ENCODE results near the gene SCRN2.

Gene SCRN2

DNA sequence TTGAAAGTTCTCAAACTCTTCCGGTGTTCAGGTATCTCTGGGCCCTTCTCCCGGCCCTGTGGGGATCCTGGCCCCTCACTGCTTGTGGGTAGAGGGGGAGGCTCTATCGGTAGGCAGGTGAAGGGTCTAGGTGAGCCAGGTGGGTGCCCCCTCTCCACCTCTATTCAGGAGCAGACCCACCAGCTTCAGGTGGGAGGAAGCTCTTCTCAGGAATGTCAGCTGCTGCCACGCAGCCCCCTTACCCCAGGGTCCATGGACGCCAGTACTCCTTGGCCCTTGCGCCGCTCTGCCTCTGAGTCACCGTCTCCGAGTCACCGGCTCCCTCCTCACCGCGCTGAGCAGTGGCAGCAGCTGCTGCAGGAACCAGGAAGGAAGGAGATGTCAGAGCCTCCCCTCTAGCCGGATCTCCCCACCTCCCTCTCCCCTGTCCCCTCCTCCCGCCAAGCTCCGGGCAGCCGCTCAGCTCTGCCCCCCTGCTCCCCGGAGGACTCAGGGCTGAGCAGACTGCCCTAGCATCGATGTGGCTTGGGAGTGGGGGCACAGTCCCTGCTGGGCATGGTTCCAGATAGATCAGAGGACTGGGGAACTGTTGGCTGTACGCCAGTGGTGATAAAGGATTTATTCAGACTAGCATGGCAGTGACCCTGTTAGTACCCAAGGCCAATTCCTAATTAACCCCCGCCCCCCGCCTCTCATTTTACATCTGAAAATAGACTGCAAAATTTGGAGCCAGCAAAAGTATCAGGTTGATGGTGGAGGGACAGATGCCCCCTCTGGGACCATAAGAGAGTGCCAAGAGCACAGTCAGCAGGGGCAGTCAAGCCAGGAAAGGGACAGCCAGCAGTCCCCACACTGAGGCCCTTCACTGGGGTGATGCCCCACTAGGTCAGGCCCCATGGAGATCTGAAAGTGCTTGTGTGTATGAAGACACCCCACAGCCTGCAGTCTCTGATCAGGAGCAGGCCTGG lies 19.4 kb downstream of the SCRN2 start, which contains the start of gene OSBPL7:
Gene OSBPL7, minus strand, starts transcription at position 371 of the 968 bp plus-strand sequence. CDS start 1,516 bp downstream, outside the sequence.
- no peaks in the 10 kb centered on the region for H3K27me3 ChIP-seq (ENCODE audit: control insufficient read depth in 1 of 2, insufficient read depth in 2 of 2, low read length in 2 of 2)
- H3K36me3 ChIP-seq (ENCODE audit: control insufficient read depth in 1 of 2, insufficient read depth in 2 of 2, low read length in 2 of 2) = peaks cover 43 to 61% of the 10 kb centered on the region in 2 donors
- no peaks in the 10 kb centered on the region for H3K9me3 ChIP-seq (ENCODE audit: control insufficient read depth in 1 of 2, low read length in 2 of 2)
- H3K4me3 ChIP-seq (ENCODE audit: low read depth in 1 of 2, low read length in 2 of 2) = peak within 1 kb of the TSS; percentile 89 to 98
- H3K27ac ChIP-seq (ENCODE audit: low read depth, low read length) = peak within 1 kb of the TSS; percentile 60
- peaks cover 22 to 35% of the 10 kb centered on the region in 2 donors for H3K4me1 ChIP-seq (ENCODE audit: control insufficient read depth in 1 of 2, insufficient read depth in 2 of 2, low read length in 2 of 2)
- H3K9ac ChIP-seq (ENCODE audit: low read depth in 1 of 2, low read length in 2 of 2) = peak within 1 kb of the TSS; percentile 86 to 97

- no peaks in the 10 kb centered on the region for H3K9me3 ChIP-seq (ENCODE audit: control insufficient read depth in 1 of 2, low read length in 2 of 2)
- H3K4me1 ChIP-seq (ENCODE audit: control insufficient read depth in 1 of 2, insufficient read depth in 2 of 2, low read length in 2 of 2) = peaks cover 22 to 35% of the 10 kb centered on the region in 2 donors
- peak overlapping the region; percentile 89 to 98 for H3K4me3 ChIP-seq (ENCODE audit: low read depth in 1 of 2, low read length in 2 of 2)
- H3K27ac ChIP-seq (ENCODE audit: low read depth, low read length) = peak overlapping the region; percentile 60
- H3K36me3 ChIP-seq (ENCODE audit: control insufficient read depth in 1 of 2, insufficient read depth in 2 of 2, low read length in 2 of 2) = peaks cover 42 to 61% of the 10 kb centered on the region in 2 donors
- no peaks in the 10 kb centered on the region for H3K27me3 ChIP-seq (ENCODE audit: control insufficient read depth in 1 of 2, insufficient read depth in 2 of 2, low read length in 2 of 2)
- H3K9ac ChIP-seq (ENCODE audit: low read depth in 1 of 2, low read length in 2 of 2) = peak overlapping the region; percentile 86 to 97
Measured at GRCh38 chr17:47821031-47821423, 20.0 kb downstream of the SCRN2 start.

GRCh38 chr17:47820033-47820789 lies 20.9 kb downstream of the SCRN2 start:
- Histone ChIP-seq H3K9ac (ENCODE audit: low read depth in 1 of 2, low read length in 2 of 2) (peak overlapping the region; percentile 86 to 97), H3K9me3 (ENCODE audit: control insufficient read depth in 1 of 2, low read length in 2 of 2) (no peaks in the 10 kb centered on the region), H3K27ac (ENCODE audit: low read depth, low read length) (peak overlapping the region; percentile 60), H3K4me3 (ENCODE audit: low read depth in 1 of 2, low read length in 2 of 2) (peak overlapping the region; percentile 89 to 98), H3K27me3 (ENCODE audit: control insufficient read depth in 1 of 2, insufficient read depth in 2 of 2, low read length in 2 of 2) (no peaks in the 10 kb centered on the region), H3K4me1 (ENCODE audit: control insufficient read depth in 1 of 2, insufficient read depth in 2 of 2, low read length in 2 of 2) (peaks cover 22 to 35% of the 10 kb centered on the region in 2 donors), H3K36me3 (ENCODE audit: control insufficient read depth in 1 of 2, insufficient read depth in 2 of 2, low read length in 2 of 2) (peaks cover 50 to 64% of the 10 kb centered on the region in 2 donors)

DNA sequence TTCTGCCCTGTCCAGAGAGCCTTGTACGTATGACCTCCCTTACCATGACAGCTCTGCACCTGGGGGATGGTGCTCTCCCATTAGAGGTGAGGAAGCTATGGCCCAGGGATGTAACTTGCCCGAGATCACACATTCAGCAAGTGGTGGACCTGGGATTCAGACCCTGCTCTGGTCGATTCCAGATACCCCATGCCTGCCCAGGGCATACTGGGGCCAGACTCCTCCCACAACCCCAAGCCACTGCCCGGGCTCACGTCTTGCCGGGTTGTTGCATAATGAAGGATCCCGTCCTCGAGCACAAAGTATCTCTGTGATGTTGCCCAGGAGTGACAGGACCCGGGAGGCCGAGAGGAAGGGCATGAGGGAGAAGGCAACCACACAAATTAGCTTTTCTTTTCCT lies 21.6 kb downstream of the SCRN2 start:
- Histone ChIP-seq H3K27ac (ENCODE audit: low read depth, low read length) (no peak overlapping the region), H3K4me1 (ENCODE audit: control insufficient read depth in 1 of 2, insufficient read depth in 2 of 2, low read length in 2 of 2) (peaks cover 22 to 39% of the 10 kb centered on the region in 2 donors), H3K36me3 (ENCODE audit: control insufficient read depth in 1 of 2, insufficient read depth in 2 of 2, low read length in 2 of 2) (peaks cover 56 to 69% of the 10 kb centered on the region in 2 donors), H3K9me3 (ENCODE audit: control insufficient read depth in 1 of 2, low read length in 2 of 2) (no peaks in the 10 kb centered on the region), H3K4me3 (ENCODE audit: low read depth in 1 of 2, low read length in 2 of 2) (peak overlapping the region; percentile 36), H3K9ac (ENCODE audit: low read depth in 1 of 2, low read length in 2 of 2) (peak overlapping the region in 1 of 2 donors; percentile 36), H3K27me3 (ENCODE audit: control insufficient read depth in 1 of 2, insufficient read depth in 2 of 2, low read length in 2 of 2) (no peaks in the 10 kb centered on the region)

- peaks cover 22 to 43% of the 10 kb centered on the region in 2 donors for H3K4me1 ChIP-seq (ENCODE audit: control insufficient read depth in 1 of 2, insufficient read depth in 2 of 2, low read length in 2 of 2)
- H3K36me3 ChIP-seq (ENCODE audit: control insufficient read depth in 1 of 2, insufficient read depth in 2 of 2, low read length in 2 of 2) = peaks cover 54 to 66% of the 10 kb centered on the region in 2 donors
- no peak overlapping the region for H3K27ac ChIP-seq (ENCODE audit: low read depth, low read length)
Measured at GRCh38 chr17:47818002-47818695, 22.9 kb downstream of the SCRN2 start.

DNA sequence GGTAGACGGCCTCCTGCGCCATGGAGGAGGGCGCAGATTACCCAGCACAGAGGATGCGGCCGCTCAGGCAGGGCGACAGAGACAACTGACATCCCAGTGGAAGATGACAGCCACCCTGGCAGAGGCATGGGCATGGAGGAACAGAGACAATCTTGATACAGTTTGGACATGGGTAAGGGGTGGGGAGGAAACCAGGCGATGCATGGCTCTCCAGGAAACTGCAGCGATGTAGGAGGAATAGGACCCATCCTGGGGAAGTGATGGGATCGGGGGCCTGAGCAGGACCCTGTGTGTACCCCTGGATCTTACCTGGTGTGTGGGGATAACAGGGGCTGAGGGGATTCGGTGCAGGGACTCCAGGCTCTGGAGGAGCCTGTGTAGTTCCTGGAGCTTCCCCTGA lies 24.1 kb downstream of the SCRN2 start:
- no peak overlapping the region for H3K27ac ChIP-seq (ENCODE audit: low read depth, low read length)
- no peaks in the 10 kb centered on the region for H3K27me3 ChIP-seq (ENCODE audit: control insufficient read depth in 1 of 2, insufficient read depth in 2 of 2, low read length in 2 of 2)
- H3K9me3 ChIP-seq (ENCODE audit: control insufficient read depth in 1 of 2, low read length in 2 of 2) = no peaks in the 10 kb centered on the region
- no peak overlapping the region for H3K4me3 ChIP-seq (ENCODE audit: low read depth in 1 of 2, low read length in 2 of 2)
- H3K9ac ChIP-seq (ENCODE audit: low read depth in 1 of 2, low read length in 2 of 2) = no peak overlapping the region
- H3K36me3 ChIP-seq (ENCODE audit: control insufficient read depth in 1 of 2, insufficient read depth in 2 of 2, low read length in 2 of 2) = peaks cover 61 to 74% of the 10 kb centered on the region in 2 donors
- H3K4me1 ChIP-seq (ENCODE audit: control insufficient read depth in 1 of 2, insufficient read depth in 2 of 2, low read length in 2 of 2) = peaks cover 19 to 46% of the 10 kb centered on the region in 2 donors

More at GRCh38 chr17:47818002-47818695, 22.9 kb downstream of the SCRN2 start:
- H3K9me3 ChIP-seq (ENCODE audit: control insufficient read depth in 1 of 2, low read length in 2 of 2) = no peaks in the 10 kb centered on the region
- H3K27me3 ChIP-seq (ENCODE audit: control insufficient read depth in 1 of 2, insufficient read depth in 2 of 2, low read length in 2 of 2) = no peaks in the 10 kb centered on the region
- H3K4me3 ChIP-seq (ENCODE audit: low read depth in 1 of 2, low read length in 2 of 2) = no peak overlapping the region
- no peak overlapping the region for H3K9ac ChIP-seq (ENCODE audit: low read depth in 1 of 2, low read length in 2 of 2)

DNA sequence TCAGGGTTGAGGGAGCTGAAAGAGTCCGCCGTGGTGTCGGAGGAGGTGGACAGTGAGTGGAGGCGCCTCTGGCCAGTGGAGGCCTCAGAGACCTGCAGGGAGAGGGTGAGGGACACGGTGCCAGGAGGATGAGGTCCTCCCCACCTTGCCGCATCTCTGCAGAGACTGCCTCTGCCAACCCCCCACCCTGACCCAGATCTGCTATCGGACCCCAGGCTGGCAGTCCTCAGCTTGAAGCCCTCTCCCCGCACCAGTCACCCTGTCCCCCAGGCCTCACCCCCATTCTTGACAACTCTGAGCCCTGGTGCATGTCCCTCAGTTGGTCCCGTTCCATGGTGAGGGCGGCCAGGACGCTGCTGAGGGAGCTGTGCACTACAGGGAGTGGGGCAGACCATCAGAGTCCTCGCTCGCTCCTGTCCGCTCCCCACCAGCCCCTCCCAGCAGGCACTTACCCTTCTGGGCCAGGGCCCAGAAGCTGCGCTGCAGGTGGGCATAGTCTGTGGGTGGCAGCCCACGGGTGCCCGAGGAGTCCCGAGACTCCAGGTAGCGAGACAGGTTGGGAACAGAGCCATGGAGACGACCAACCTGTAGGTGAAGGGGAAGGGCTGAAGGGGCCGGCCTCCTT lies 24.9 kb downstream of the SCRN2 start:
- H3K9ac ChIP-seq (ENCODE audit: low read depth in 1 of 2, low read length in 2 of 2) = no peak overlapping the region
- no peak overlapping the region for H3K27ac ChIP-seq (ENCODE audit: low read depth, low read length)
- H3K9me3 ChIP-seq (ENCODE audit: control insufficient read depth in 1 of 2, low read length in 2 of 2) = no peaks in the 10 kb centered on the region
- H3K4me1 ChIP-seq (ENCODE audit: control insufficient read depth in 1 of 2, insufficient read depth in 2 of 2, low read length in 2 of 2) = peaks cover 21 to 49% of the 10 kb centered on the region in 2 donors
- H3K4me3 ChIP-seq (ENCODE audit: low read depth in 1 of 2, low read length in 2 of 2) = no peak overlapping the region
- H3K27me3 ChIP-seq (ENCODE audit: control insufficient read depth in 1 of 2, insufficient read depth in 2 of 2, low read length in 2 of 2) = no peaks in the 10 kb centered on the region
- peaks cover 61 to 81% of the 10 kb centered on the region in 2 donors for H3K36me3 ChIP-seq (ENCODE audit: control insufficient read depth in 1 of 2, insufficient read depth in 2 of 2, low read length in 2 of 2)

DNA sequence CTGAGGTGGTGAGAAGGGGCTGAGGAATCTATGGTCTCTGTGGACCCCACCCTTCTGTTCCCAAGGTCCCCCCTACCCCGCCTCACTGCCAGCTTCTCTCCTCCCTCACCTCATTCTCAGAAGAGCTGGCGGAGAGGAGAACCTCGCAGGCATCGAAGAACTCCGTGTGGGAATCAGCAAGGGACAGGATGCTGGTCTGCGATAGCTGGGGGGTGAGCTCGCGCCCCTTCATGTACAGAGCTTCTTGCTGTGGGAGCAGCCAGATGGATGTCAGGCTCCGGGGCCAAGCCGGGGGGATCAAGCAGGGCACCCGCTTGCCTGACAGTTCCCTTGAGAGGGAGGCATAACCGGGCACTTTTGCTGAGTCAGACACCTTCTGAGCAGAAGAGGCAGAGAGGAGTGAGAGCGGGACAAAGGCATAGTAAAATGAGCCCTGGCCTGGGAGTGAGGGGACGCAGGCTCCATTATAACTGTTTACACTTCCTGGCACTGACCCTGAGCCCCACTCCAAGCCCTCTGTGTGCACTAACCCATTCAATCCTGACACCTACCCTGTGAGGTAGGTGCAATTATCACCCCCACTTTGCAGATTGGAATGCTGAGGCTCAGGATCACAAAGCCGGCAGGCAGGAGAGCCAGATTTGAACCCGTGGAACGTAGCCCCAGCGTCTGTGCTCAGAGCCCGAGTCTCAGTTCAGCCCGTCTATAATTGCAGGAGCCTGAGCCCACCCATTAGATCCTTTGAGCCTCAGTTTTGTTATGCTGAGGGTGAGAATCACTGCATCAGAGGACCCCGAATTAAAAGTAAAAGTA lies 25.8 kb downstream of the SCRN2 start:
- H3K4me3 ChIP-seq (ENCODE audit: low read depth in 1 of 2, low read length in 2 of 2) = no peak overlapping the region
- H3K27ac ChIP-seq (ENCODE audit: low read depth, low read length) = no peak overlapping the region
- H3K4me1 ChIP-seq (ENCODE audit: control insufficient read depth in 1 of 2, insufficient read depth in 2 of 2, low read length in 2 of 2) = peaks cover 23 to 48% of the 10 kb centered on the region in 2 donors
- H3K36me3 ChIP-seq (ENCODE audit: control insufficient read depth in 1 of 2, insufficient read depth in 2 of 2, low read length in 2 of 2) = peaks cover 61 to 89% of the 10 kb centered on the region in 2 donors
- no peaks in the 10 kb centered on the region for H3K9me3 ChIP-seq (ENCODE audit: control insufficient read depth in 1 of 2, low read length in 2 of 2)
- no peaks in the 10 kb centered on the region for H3K27me3 ChIP-seq (ENCODE audit: control insufficient read depth in 1 of 2, insufficient read depth in 2 of 2, low read length in 2 of 2)
- H3K9ac ChIP-seq (ENCODE audit: low read depth in 1 of 2, low read length in 2 of 2) = no peak overlapping the region

Measured in duodenal mucosa (tissue), 2 donors.